NCI-H2107 (cell line): Measurements from ENCODE around the gene MC2R.
"Not testable (repeated sequence)": the region's sequence is repeated elsewhere in the genome, so short reads cannot be mapped to it uniquely, and the experiment has no call there.

Experiments
- DNase-seq: peaks from one replicate; lab custom pipeline; 2025; lab: John Stamatoyannopoulos, UW

MC2R gene

DNA sequence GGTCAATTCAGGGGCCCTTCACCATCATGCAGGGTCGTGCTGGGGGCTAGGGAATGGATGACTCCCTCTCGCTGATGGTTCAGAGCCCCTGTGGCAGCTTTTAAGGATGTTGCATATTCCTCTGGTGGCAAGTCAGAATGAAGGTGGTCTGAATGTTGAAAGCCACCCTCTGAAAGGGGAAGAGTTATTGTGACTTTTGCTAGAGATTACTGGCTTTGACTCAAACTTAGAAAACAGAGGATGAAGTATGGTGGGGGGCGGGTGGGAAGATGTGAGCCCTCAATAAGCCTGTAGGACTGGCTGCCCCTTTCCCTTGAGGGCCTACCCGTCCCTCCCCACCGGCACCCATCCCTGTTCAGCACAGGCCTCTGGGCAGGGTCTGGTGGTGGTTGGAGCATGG lies 23.2 kb downstream of the MC2R start:
- no peak for DNase-seq

DNA sequence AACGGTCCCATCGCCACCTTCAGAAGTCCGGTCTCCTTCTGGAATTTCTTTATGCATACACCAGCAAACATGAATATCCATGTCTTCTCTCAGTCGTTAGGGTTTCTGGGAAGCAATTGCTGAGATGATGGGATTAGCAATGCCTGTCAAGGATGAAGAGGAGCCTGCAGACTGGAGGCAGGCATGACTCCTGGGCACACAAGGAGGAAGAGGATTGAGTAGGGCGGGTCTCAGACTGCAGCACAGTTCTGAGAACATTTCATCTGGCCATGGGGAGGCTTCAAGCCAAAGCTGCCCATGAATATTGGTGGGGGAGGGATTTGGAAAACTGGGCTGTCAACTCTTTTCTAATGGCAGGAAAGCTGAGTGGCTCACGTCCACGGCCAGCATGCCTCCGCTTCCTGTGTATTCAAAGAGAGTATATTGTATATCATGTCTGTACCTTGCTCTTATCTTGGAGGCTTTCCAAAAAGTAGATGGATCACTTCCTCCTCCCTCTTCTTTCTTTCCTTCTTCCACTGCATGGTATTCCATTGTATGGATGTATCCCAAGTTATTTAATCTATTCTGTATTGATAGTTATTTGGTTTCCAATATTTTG lies 24.5 kb downstream of the MC2R start:
- DNase-seq = no peak

DNA sequence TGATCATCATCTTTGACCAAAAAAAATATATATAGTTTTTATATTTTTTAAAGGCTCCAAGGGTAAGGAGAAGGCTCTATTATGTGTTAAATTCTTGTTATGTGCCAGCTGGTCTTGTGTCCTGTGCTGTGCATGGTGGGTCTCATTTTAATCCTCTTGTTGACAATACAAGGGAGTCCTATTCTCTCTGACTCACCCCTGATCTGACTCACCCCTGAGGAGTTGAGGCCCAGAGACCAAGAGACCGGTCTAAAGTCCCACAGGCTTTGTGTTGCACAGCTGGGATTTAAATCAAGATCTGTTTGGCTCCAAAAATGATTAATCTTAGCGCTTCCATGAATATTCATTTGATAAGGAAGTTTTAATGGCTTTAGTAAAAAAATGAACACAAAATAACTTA lies 25.7 kb downstream of the MC2R start:
- DNase-seq = no peak

DNA sequence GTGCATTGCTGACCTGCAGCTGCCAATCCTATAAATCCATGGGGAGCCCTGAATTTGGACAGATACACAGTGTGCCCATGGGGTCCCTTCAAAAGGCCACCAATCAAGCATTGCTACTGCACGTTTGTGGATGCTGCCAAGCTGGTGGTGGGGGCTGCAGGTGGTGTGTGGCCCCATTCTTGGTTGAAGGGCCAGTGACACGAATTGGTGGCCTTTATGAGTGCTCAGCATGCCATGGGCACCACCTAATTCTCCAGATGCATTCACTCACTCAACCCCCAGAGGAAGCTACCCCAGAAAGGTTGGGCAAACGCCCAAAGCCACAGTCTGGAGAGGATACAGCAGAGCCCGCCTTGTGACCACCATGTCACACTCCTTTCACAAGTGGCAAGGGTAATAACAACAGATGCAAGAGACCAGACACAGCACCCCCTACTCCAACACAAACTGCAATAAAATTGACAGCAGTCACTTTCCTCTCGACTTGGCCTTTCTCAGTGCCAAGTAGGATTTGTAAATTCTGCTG lies 27.1 kb downstream of the MC2R start:
- no peak for DNase-seq

DNA sequence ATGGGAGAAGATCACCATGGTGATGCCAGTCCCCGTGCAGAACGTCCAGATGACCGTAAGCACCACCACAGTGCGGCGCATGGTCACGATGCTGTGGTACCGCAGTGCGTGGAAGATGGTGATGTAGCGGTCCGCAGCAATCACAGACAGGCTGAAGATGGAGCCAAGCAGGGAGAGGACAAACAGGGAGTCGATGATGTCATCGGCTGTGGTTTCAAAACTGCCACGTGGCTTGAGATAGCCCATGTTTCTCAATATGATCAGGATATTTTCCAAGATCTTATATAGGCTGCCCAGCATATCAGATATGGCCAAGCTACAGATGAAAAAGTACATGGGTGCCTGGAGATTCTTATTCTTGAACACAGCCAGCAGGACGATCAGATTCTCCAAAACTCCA lies 30.3 kb downstream of the MC2R start:
- DNase-seq = no peak

DNA sequence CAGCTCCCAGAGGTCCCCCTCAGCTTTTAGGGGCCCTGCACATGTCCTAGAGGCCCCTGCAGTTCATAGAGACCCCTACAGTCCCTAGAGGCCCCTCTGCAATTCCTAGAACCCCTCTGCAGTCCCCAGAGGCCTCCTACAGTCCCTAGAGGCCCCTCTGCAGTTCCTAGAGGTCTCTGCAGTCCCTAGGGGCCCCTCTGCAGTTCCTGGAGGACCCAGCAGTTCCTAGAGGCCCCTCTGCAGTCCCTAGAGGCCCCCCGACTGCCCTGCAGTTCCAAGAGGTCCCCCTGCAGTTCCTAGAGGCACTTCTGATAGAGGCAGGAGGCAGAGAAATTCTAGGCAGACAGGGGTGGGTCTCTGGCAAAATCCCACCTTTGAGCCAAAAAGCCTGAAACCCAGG lies 35.4 kb downstream of the MC2R start:
- no peak for DNase-seq

DNA sequence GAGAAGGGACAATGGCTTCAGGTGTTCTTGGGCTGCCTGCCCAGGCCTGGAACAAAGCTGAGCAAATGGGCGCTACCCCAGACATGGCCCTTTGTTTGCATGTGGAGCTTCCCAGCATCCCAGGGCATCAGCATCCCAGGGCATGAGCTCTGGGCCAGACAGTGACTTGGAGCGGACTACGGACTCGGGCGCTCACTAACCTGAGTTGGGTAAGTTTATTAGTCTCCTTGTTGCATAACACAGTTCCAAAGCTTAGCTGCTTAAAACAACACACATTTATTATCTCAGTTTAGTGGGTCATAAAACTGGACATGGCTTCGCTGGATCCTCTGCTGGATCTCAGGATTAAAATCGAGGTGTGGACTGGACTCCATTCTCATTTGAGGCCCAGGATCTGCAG lies 35.8 kb downstream of the MC2R start:
- no peak for DNase-seq

DNA sequence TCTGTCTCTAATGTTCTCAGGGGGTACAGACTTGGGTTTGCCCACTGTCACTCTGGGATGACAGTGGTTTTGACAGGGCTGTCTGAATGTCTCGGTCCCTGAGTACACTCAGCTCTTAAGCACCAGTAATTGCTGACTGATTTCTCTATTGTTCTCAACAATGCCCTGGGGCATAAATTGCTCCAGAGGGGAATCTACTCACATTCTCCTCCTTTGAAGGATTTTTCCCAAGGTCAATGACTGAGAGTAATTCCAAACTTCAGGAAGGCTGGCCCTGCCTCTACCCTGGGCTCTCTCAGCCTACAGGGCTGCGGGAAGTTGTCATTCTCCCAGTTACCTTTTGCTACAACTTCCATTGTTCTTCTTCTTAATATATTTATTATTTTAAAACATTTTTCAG lies 36.5 kb downstream of the MC2R start:
- DNase-seq = no peak

DNA sequence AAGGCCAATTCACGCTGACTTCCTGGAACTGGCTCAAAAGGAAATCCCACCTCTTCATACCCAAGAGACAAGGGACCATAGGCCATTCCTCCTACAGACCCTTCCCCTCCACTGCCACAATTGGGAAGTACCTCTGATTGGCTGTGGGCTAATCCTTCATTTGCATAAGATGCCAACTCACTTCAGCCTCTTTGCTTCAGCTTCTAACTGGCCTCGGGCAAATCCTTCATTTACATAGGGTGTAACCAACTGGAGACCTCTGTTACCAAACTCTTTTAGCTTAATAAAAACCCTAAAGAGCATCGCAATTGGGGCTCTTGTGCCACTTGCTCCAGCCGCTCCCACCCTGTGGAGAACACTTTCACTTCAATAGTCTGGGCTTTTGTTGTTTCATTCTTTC lies 38.2 kb downstream of the MC2R start:
- DNase-seq = no peak

DNA sequence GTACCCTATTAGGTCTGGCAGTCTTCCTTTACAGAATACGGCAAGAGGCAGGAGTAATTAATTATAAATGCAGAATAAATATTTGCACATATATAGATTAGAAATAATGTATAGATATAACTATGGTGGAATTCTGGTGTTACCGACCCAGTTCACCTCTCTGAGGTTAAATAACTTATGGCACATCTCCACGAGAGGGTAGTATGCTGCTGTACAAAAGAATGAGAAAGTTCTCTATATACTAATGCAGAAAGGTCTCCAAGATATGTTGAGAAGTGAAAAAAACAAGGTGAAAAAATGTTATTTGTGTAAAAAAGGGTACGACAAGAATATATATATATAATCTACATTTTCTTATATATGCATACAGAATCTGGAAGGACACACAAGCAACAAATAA lies 40.8 kb downstream of the MC2R start:
- DNase-seq = no peak

DNA sequence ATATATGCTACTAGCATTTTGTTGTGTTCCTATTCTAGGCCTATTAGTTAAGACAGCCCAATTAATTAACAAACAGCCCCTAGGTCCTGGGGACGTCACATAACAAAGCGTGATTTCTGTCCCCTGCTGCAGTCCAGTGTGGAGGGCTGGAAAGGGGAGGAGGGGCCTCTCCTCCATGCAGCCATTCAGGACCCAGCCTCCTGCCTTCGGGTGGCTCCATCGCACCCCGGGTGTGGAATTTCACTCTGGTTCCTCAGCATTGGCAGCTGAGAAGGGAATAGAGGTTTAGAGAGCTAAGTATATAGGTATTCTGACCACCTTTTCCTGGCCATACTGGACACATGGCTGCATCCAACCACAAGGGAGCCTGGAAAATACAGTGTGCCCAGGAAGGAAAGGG lies 42.4 kb downstream of the MC2R start:
- no peak for DNase-seq

DNA sequence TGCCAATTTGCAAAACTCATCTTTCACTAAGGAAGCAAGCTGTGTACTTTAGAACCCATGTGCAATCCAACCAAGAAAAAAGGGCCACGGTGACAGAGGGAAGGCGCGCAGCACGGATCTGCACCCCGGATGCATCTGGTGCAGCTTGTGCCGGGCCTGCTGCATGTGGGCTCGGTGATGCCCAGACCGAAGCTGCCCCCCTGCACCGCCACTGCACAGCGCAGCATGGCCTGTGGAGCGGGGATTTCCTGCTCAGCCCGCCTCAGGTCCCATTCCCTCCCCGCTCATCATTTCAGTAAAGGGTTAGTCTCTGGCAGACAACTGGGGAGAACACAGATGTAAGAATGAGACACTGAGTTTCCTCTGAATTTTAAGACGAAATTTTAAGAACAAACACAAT lies 43.0 kb downstream of the MC2R start:
- DNase-seq = no peak

DNA sequence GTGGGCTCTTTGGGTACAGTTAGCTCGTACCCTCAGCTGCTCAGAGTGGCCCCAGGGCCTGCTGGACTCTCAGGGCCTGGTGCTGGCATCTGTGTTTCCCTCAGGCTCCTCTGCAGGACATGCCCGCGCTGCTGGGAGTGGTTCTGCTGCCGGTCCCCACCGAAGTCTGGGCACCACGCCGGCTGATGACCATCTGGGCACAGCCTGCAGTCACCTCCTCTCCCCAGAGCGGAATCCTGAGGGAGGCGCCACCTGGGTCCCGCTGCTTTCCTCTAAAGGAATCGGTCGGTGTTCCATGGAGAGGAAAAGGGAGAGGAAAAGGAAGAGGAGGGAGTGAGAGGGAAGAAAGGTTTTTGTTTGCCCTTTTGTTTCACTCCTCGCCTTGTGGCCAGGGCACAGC lies 43.6 kb downstream of the MC2R start:
- DNase-seq = no peak

DNA sequence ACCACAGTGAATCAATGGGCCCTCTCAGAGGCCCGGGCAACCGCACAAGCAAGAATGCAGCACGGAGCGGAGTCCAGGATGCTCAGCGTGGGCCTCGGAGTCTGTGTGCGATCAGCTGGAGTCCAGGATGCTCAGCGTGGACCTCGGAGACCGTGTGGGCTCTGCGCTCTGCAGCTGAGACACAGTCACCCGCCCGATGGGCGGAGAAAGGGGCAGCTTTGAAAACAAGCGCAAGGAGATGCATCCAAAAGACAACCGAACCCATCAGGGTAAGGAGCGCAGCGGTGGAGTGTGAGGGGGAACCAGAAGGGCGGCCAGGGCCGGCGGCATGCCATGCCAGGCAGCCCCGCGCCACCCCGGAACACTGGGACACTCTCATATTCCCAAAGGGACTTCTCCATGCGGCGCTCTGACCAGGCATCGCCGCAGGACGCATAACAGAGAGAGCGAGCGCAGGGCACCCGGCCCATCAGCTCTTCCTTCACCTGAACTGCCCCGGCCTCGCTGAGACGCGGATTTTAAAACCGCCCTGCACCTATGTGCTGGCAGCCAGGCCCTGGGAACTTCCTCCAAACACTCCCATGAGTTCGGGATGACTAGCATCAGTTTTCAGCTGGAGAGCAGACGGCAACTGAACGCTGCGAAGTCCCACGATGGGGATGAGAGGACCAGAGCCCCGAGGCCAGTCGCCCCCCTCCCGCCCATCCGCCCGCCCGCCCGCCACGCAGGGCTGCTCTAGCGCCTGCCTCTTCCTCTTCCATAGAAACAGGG lies 46.6 kb downstream of the MC2R start:
- no peak for DNase-seq

DNA sequence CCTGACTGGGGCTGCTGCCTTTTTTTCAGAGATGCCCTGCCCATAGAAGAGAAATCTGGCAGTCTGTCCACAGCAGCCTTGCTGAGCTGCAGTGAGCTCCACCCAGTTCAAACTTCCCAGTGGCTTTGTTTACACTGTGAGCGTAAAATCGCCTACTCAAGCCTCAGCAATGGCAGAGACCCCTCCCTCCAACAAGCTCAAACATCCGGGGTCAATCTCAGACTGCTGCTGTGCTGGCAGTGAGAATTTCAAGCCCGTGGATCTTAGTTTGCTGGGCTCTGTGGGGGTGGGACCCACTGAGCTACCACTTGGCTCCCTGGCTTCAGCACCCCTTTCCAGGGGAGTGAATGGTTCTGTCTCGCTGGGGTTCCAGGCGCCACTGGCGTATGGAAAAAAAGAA lies 52.4 kb downstream of the MC2R start:
- DNase-seq = not testable (repeated sequence)

DNA sequence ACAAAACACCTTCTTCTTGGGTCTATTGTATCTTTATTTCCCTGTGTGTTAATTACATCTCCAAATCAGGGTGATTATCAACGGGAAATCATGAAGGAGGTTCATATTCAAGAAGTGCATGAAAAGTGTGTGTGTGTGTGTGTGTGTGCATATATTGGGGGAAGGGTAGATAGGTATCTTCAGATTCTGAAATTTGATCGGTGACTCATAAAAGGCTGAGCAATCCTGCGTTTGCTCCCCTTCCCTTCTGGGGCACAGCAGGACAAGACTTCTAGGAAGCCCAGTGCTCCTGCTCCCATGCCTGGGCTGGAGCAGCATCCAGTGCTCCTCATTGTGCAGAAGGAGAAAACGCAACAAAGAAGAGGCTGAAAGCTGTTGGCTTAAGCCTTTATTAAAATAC lies 65.5 kb downstream of the MC2R start:
- no peak for DNase-seq

DNA sequence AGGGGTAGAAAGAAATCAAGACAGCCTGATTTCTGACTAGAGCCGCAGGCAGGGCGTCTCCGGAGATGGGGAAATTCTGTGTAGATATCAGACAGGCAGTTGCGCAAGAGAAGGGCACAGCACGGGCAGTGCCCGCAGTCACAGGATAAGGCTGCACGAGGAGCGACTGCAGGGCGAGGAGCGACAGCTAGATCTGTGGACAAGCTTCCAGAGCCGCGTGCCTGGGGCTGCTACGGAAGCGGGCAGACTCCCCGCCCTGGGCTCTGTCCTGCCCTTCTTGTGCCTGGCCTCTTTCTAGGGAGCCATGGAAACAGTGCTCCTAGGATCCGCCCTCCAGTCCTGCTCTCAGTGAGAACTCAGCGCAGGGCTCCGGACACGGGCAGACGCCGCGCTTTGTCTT lies 78.8 kb downstream of the MC2R start:
- no peak for DNase-seq

DNA sequence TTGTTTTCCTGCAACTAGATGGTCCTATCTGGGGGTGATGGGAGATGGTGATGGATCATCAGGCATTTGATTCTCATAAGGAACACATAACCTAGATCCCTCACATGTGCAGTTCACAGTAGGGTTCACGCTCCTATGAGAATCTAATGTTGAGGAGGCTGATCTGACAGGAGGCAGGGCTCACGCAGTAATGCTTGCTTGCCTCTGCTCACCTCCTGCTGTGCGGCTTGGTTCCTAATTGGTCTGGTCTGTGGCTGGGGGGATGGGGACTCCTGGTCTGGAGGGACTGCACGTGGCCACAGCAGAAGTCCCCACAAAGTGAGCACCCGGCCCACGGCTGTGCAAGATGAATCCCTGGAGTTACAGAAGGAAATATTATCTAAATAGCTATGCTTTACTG lies 80.1 kb downstream of the MC2R start:
- no peak for DNase-seq

DNA sequence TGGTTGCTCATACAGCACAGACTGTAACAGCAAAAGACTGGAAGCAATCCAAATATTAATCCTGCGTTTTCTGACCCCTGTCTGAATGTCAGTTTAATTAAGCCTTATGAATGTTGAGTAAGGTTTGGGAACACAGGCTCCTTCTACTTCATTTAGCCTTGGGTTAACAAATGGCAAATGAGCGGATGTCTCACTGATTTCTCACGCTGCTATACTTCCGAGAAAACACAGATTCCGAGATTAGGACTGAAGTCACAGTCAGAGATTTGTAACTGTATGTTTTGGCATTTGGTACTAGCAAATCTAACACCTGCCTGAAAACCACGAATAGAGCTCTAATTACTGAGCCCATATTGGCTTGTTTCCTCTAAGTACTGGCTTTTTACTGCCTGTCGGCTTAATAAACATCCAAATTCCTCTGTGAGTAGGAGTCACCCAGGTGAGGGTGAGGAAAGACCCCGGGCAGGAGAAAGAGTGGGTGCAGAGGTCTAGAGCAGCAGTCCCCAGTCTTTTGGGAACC lies 80.8 kb downstream of the MC2R start:
- no peak for DNase-seq
